ENCODE data around the gene KCNQ5.

Gene KCNQ5

DNA sequence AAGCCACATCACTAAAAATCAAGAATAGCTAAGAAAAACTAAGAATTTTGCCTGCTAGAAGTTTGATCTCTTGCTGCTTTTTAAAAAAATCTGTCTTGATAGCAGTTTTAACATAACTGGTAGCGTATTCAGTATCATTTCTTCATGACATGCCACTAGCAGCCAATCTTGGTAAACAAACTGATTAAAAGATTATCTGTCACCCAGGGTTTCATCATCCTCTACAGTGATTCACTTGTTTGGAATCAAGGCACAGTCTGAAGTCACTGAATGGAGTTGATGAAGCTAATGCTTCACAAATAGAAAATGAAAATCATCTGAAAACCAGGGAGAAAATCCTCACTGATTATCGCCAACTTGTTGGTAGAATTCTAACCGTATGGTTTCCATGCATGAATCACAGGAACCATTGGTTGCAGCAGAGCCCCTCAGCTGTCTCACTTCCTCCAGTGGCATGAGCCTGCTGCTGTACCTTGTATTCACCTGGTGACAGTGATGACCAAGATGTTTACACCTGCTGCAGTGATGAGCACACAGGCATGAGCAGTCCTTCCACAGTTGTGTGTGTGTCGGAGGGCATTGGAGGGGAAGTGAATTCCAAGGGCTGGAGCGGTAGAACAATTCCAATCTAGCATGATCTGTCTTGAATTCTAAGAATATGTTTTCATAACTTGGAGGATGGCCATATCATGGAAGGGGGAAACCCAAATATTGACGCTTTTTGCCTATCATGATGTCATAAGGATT, 328.4 kb downstream of the KCNQ5 start:
- no peaks in the 10 kb centered on the region for H3K27me3 ChIP-seq (ENCODE audit: control insufficient read depth in 3 of 3, insufficient read depth in 3 of 3, low read depth in 1 of 3, low read length in 3 of 3)
- H3K4me1 ChIP-seq (ENCODE audit: control insufficient read depth in 2 of 2, insufficient read depth in 1 of 2, low read depth in 1 of 2, low read length in 2 of 2) = no peaks in the 10 kb centered on the region
- H3K9ac ChIP-seq (ENCODE audit: low read depth, low read length, poor library complexity) = no peak overlapping the region
- no peak overlapping the region for H2BK15ac ChIP-seq (ENCODE audit: low read length)
- WGBS, 2 donors (ENCODE audit: extremely low coverage in 2 of 2, insufficient read length in 2 of 2, insufficient replicate concordance in 1 of 2) = no CpG with 5 or more reads among the region's 6 CpGs
- H2AFZ ChIP-seq (ENCODE audit: low read length) = no peak overlapping the region
- no peak overlapping the region for H3K27ac ChIP-seq (replicated peaks; ENCODE audit: low read length)
- no peak overlapping the region for H3K14ac ChIP-seq (ENCODE audit: low read length)
- no peak for DNase-seq (ENCODE audit: low spot score)
- H3K18ac ChIP-seq (ENCODE audit: low read length) = no peak overlapping the region
- H4K91ac ChIP-seq (ENCODE audit: low read depth, low read length, poor library complexity) = no peak overlapping the region
- H3K23ac ChIP-seq (ENCODE audit: low read depth, low read length, poor library complexity) = no peak overlapping the region
- H3K4me3 ChIP-seq (ENCODE audit: low read length in 2 of 2) = no peak overlapping the region
- H3K4me2 ChIP-seq (ENCODE audit: insufficient read depth, low read length, poor library complexity, severe bottlenecking) = no peak overlapping the region
- H3K9me3 ChIP-seq (replicated peaks in 1 of 2; ENCODE audit: control insufficient read depth in 2 of 2, insufficient read depth in 1 of 2, low read depth in 1 of 2, low read length in 2 of 2) = no peaks in the 10 kb centered on the region
- H3K79me1 ChIP-seq (ENCODE audit: low read depth, low read length) = no peaks in the 10 kb centered on the region
- no peak overlapping the region for H2BK5ac ChIP-seq (ENCODE audit: low read length)
- H2AK5ac ChIP-seq (ENCODE audit: low read depth, low read length) = no peak overlapping the region
- no peak overlapping the region for H3K4ac ChIP-seq (ENCODE audit: low read length)
- no peak overlapping the region for H4K8ac ChIP-seq (ENCODE audit: low read depth, low read length)
- no peak overlapping the region for H2BK12ac ChIP-seq (ENCODE audit: low read length)
- H2BK120ac ChIP-seq (ENCODE audit: low read depth, low read length) = no peak overlapping the region
- no peaks in the 10 kb centered on the region for H3K36me3 ChIP-seq (replicated peaks in 1 of 2; ENCODE audit: control insufficient read depth in 2 of 2, insufficient read depth in 2 of 2, low read length in 2 of 2)

DNA sequence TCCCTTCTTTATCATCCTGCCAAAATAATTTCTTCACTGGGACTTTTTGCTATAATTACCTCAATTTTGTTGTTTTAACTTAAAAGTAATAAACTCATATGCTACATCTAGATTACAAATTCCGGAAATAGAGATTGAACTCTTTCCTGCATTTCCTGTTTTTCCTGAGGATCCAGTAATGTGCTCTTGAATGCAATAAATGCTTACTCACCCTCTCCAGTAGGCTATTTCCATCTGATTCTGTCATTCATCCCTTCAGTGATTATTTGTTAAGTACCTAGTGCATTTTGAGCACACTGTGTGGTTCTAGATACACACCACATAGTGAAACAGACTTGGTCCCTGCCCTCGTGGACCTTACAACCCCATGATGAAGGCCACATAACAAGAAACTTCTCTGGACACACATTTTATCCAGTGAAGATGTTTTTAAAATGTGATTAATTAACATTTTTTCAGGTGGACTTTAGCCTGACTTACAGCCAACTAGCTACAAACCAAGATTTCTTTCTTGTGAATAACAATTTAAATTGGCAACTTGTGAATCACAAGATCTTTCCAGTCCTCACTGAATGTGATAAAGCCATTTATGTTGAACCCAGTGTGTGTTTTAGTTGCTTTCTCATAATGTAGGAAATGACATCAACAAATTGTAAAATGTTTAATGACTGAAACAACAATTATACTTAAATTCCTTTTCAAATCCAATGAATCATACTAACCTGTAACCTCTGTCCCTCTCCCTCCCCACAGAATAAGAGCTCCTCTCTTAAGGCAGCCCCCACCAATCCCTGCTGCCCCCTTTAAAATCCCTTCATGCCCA, 331.2 kb downstream of the KCNQ5 start:
- H2AK5ac ChIP-seq (ENCODE audit: low read depth, low read length) = no peak overlapping the region
- H3K27ac ChIP-seq (replicated peaks; ENCODE audit: low read length) = no peak overlapping the region
- H4K91ac ChIP-seq (ENCODE audit: low read depth, low read length, poor library complexity) = no peak overlapping the region
- H3K18ac ChIP-seq (ENCODE audit: low read length) = no peak overlapping the region
- H3K27me3 ChIP-seq (ENCODE audit: control insufficient read depth in 3 of 3, insufficient read depth in 3 of 3, low read depth in 1 of 3, low read length in 3 of 3) = no peaks in the 10 kb centered on the region
- WGBS, 2 donors (ENCODE audit: extremely low coverage in 2 of 2, insufficient read length in 2 of 2, insufficient replicate concordance in 1 of 2) = no CpG with 5 or more reads among the region's 2 CpGs
- H3K4ac ChIP-seq (ENCODE audit: low read length) = no peak overlapping the region
- no peak overlapping the region for H4K8ac ChIP-seq (ENCODE audit: low read depth, low read length)
- no peak overlapping the region for H2BK12ac ChIP-seq (ENCODE audit: low read length)
- H3K14ac ChIP-seq (ENCODE audit: low read length) = no peak overlapping the region
- no peak overlapping the region for H3K4me2 ChIP-seq (ENCODE audit: insufficient read depth, low read length, poor library complexity, severe bottlenecking)
- no peaks in the 10 kb centered on the region for H3K36me3 ChIP-seq (replicated peaks in 1 of 2; ENCODE audit: control insufficient read depth in 2 of 2, insufficient read depth in 2 of 2, low read length in 2 of 2)
- no peak overlapping the region for H3K4me3 ChIP-seq (ENCODE audit: low read length in 2 of 2)
- H3K4me1 ChIP-seq (ENCODE audit: control insufficient read depth in 2 of 2, insufficient read depth in 1 of 2, low read depth in 1 of 2, low read length in 2 of 2) = no peaks in the 10 kb centered on the region
- no peaks in the 10 kb centered on the region for H3K79me1 ChIP-seq (ENCODE audit: low read depth, low read length)
- no peaks in the 10 kb centered on the region for H3K9me3 ChIP-seq (replicated peaks in 1 of 2; ENCODE audit: control insufficient read depth in 2 of 2, insufficient read depth in 1 of 2, low read depth in 1 of 2, low read length in 2 of 2)
- no peak overlapping the region for H3K23ac ChIP-seq (ENCODE audit: low read depth, low read length, poor library complexity)
- no peak overlapping the region for H2AFZ ChIP-seq (ENCODE audit: low read length)
- DNase-seq (ENCODE audit: low spot score) = no peak
- no peak overlapping the region for H3K9ac ChIP-seq (ENCODE audit: low read depth, low read length, poor library complexity)
- no peak overlapping the region for H2BK5ac ChIP-seq (ENCODE audit: low read length)
- H2BK120ac ChIP-seq (ENCODE audit: low read depth, low read length) = no peak overlapping the region
- H2BK15ac ChIP-seq (ENCODE audit: low read length) = no peak overlapping the region

DNA sequence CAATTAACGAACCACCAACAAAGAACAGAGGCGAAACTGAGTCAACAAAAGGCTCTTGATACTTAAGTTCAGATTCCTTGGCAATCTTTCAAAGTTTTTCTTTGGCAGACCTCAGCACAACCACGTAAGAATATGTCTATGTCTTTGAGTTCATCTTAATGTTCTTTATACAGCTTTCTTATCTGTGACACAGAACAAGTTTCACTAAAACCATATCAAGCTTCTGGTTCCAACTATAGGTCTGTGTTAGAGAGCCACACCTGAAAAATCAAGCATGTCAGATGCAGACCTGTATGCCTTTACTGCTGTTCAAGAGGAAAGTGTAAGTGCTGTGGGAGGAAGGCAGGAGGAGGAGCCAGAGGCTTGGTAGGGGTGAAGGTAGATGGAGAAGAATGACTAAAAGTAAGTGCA, 332.1 kb downstream of the KCNQ5 start:
- no peaks in the 10 kb centered on the region for H3K4me1 ChIP-seq (ENCODE audit: control insufficient read depth in 2 of 2, insufficient read depth in 1 of 2, low read depth in 1 of 2, low read length in 2 of 2)
- H3K27ac ChIP-seq (replicated peaks; ENCODE audit: low read length) = no peak overlapping the region
- no peak overlapping the region for H2BK5ac ChIP-seq (ENCODE audit: low read length)
- no peak overlapping the region for H2BK120ac ChIP-seq (ENCODE audit: low read depth, low read length)
- no peak overlapping the region for H3K14ac ChIP-seq (ENCODE audit: low read length)
- no CpG with 5 or more reads among the region's 3 CpGs for WGBS, 2 donors (ENCODE audit: extremely low coverage in 2 of 2, insufficient read length in 2 of 2, insufficient replicate concordance in 1 of 2)
- H2AK5ac ChIP-seq (ENCODE audit: low read depth, low read length) = no peak overlapping the region
- no peaks in the 10 kb centered on the region for H3K27me3 ChIP-seq (ENCODE audit: control insufficient read depth in 3 of 3, insufficient read depth in 3 of 3, low read depth in 1 of 3, low read length in 3 of 3)
- H3K4me3 ChIP-seq (ENCODE audit: low read length in 2 of 2) = no peak overlapping the region
- H3K79me1 ChIP-seq (ENCODE audit: low read depth, low read length) = no peaks in the 10 kb centered on the region
- H3K9ac ChIP-seq (ENCODE audit: low read depth, low read length, poor library complexity) = no peak overlapping the region
- H3K18ac ChIP-seq (ENCODE audit: low read length) = no peak overlapping the region
- no peak overlapping the region for H4K91ac ChIP-seq (ENCODE audit: low read depth, low read length, poor library complexity)
- H2BK15ac ChIP-seq (ENCODE audit: low read length) = no peak overlapping the region
- H3K4me2 ChIP-seq (ENCODE audit: insufficient read depth, low read length, poor library complexity, severe bottlenecking) = no peak overlapping the region
- DNase-seq (ENCODE audit: low spot score) = no peak
- H2BK12ac ChIP-seq (ENCODE audit: low read length) = no peak overlapping the region
- H3K23ac ChIP-seq (ENCODE audit: low read depth, low read length, poor library complexity) = no peak overlapping the region
- H4K8ac ChIP-seq (ENCODE audit: low read depth, low read length) = no peak overlapping the region
- no peaks in the 10 kb centered on the region for H3K36me3 ChIP-seq (replicated peaks in 1 of 2; ENCODE audit: control insufficient read depth in 2 of 2, insufficient read depth in 2 of 2, low read length in 2 of 2)
- no peak overlapping the region for H3K4ac ChIP-seq (ENCODE audit: low read length)
- no peak overlapping the region for H2AFZ ChIP-seq (ENCODE audit: low read length)
- H3K9me3 ChIP-seq (replicated peaks in 1 of 2; ENCODE audit: control insufficient read depth in 2 of 2, insufficient read depth in 1 of 2, low read depth in 1 of 2, low read length in 2 of 2) = no peaks in the 10 kb centered on the region

DNA sequence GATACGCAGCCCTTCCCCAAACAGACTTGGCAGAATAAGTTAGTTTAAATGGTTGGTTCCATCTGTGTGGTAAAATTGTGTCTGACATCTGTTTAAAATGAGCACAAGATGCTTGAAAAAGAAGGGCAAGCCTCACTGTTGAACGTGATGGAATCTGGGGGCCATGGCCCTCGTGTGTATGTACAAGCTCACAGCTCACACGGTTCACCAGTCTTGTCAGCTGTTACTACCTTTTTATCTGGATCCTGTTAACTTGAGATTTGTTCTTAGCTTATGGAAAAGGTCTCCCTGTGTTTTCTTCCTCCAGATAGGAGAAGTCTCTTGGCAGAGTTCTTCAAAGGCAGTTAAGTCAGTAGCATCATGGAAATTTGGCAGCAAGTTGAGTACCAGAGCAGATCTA, 332.9 kb downstream of the KCNQ5 start:
- Histone ChIP-seq H3K4me1 (ENCODE audit: control insufficient read depth in 2 of 2, insufficient read depth in 1 of 2, low read depth in 1 of 2, low read length in 2 of 2) (no peaks in the 10 kb centered on the region), H3K9ac (ENCODE audit: low read depth, low read length, poor library complexity) (no peak overlapping the region), H3K27me3 (ENCODE audit: control insufficient read depth in 3 of 3, insufficient read depth in 3 of 3, low read depth in 1 of 3, low read length in 3 of 3) (no peaks in the 10 kb centered on the region), H4K8ac (ENCODE audit: low read depth, low read length) (no peak overlapping the region), H2BK5ac (ENCODE audit: low read length) (no peak overlapping the region), H3K4ac (ENCODE audit: low read length) (no peak overlapping the region), H2AK5ac (ENCODE audit: low read depth, low read length) (no peak overlapping the region), H2BK120ac (ENCODE audit: low read depth, low read length) (no peak overlapping the region), H3K36me3 (replicated peaks in 1 of 2; ENCODE audit: control insufficient read depth in 2 of 2, insufficient read depth in 2 of 2, low read length in 2 of 2) (no peaks in the 10 kb centered on the region), H2BK12ac (ENCODE audit: low read length) (no peak overlapping the region), H3K4me3 (ENCODE audit: low read length in 2 of 2) (no peak overlapping the region), H3K14ac (ENCODE audit: low read length) (no peak overlapping the region), H3K23ac (ENCODE audit: low read depth, low read length, poor library complexity) (no peak overlapping the region), H3K4me2 (ENCODE audit: insufficient read depth, low read length, poor library complexity, severe bottlenecking) (no peak overlapping the region), H3K18ac (ENCODE audit: low read length) (no peak overlapping the region), H3K79me1 (ENCODE audit: low read depth, low read length) (no peaks in the 10 kb centered on the region), H4K91ac (ENCODE audit: low read depth, low read length, poor library complexity) (no peak overlapping the region), H2AFZ (ENCODE audit: low read length) (no peak overlapping the region), H3K9me3 (replicated peaks in 1 of 2; ENCODE audit: control insufficient read depth in 2 of 2, insufficient read depth in 1 of 2, low read depth in 1 of 2, low read length in 2 of 2) (no peaks in the 10 kb centered on the region), H2BK15ac (ENCODE audit: low read length) (no peak overlapping the region), H3K27ac (replicated peaks; ENCODE audit: low read length) (no peak overlapping the region)
- WGBS, 2 donors (ENCODE audit: extremely low coverage in 2 of 2, insufficient read length in 2 of 2, insufficient replicate concordance in 1 of 2) = no CpG with 5 or more reads among the region's 4 CpGs
- no peak for DNase-seq (ENCODE audit: low spot score)
